Endothelial cell of umbilical vein (primary cell): Measurements from ENCODE around the gene CREM.

Experiments
- CTCF ChIP-seq, 2 donors: IDR thresholded peaks; 1 replicate in 1 of 2; 2 replicates in 1 of 2; pipeline ENCODE4 v1.5.1; 2011; ENCODE audit warnings: low read length in 2 of 2, mild to moderate bottlenecking in 2 of 2, moderate library complexity in 2 of 2, control low read depth in 1 of 2, inconsistent platforms in 1 of 2, low read depth in 1 of 2; ENCODE audit not compliant: insufficient read depth in 1 of 2; ENCODE audit errors: extremely low read depth in 1 of 2
- EZH2 ChIP-seq: IDR thresholded peaks from 2 replicates; pipeline ENCODE4 v1.6.1; 2012; ENCODE audit warnings: borderline replicate concordance, low read depth, mild to moderate bottlenecking, moderate library complexity, low read length, inconsistent platforms; ENCODE audit not compliant: severe bottlenecking
- GATA2 ChIP-seq: IDR thresholded peaks from 2 replicates; pipeline ENCODE4 v1.7.0; 2011; ENCODE audit warnings: low read depth, mild to moderate bottlenecking, moderate library complexity, mixed read lengths, low read length; ENCODE audit not compliant: insufficient read length, insufficient read depth
- JUN ChIP-seq: IDR thresholded peaks from 2 replicates; pipeline ENCODE4 v1.6.1; 2011; ENCODE audit warnings: borderline replicate concordance, low read depth; ENCODE audit not compliant: insufficient read length, insufficient read depth
- MYC ChIP-seq: IDR thresholded peaks from one replicate; pipeline ENCODE4 v1.6.1; 2011; ENCODE audit warnings: mild to moderate bottlenecking, low read depth, low read length
- POLR2A ChIP-seq: IDR thresholded peaks from 2 replicates; pipeline ENCODE4 v1.6.1; 2012; ENCODE audit warnings: low read depth, mild to moderate bottlenecking, control low read depth, low read length
- POLR2AphosphoS5 ChIP-seq: IDR thresholded peaks from 2 replicates; pipeline ENCODE4 v1.6.1; 2012; ENCODE audit warnings: low read depth, mild to moderate bottlenecking, control low read depth, low read length, moderate library complexity; ENCODE audit not compliant: insufficient read depth

- TF ChIP-seq CTCF (IDR thresholded peaks at IDR 0.05; ENCODE audit: extremely low read depth in 1 of 2, insufficient read depth in 1 of 2, low read depth in 1 of 2, low read length in 2 of 2) = no peak
- no peak for TF ChIP-seq JUN
- TF ChIP-seq POLR2A = no peak
- no peak for TF ChIP-seq POLR2AphosphoS5
- no peak for TF ChIP-seq GATA2
- TF ChIP-seq EZH2 = no peak
- no peak for TF ChIP-seq MYC
Measured at GRCh38 chr10:35165136-35165535, 38.5 kb downstream of the CREM start.
